H1 (cell line): Measurements from ENCODE around the gene AP1S3. TPM values are rescaled to one million over a fixed set of nuclear protein-coding genes. Genes with fewer than 3 reads are reported as not detected.

Experiments
- CTCF ChIA-PET: fragments of 300-600 bp; sonication (Branson Sonifier 250); formaldehyde crosslinking; loops from one replicate; lab custom pipeline; 2021; ENCODE audit not compliant: partially characterized antibody; lab: Charles Lee
- POLR2A ChIA-PET: fragments of 300-600 bp; sonication (Branson Sonifier 250); formaldehyde crosslinking; loops from one replicate; lab custom pipeline; 2021; ENCODE audit warnings: inconsistent platforms; ENCODE audit not compliant: partially characterized antibody; lab: Charles Lee
- DNase-seq, 2 experiments: peaks; one replicate each; pipeline versions ENCODE4 v3.0.0 to v3.0.0-alpha.2; 2010 to 2022; ENCODE audit warnings: low spot score in 2 of 2, low read depth in 1 of 2, mixed read lengths in 1 of 2
- FAIRE-seq: peaks from 2 replicates; lab custom pipeline; 2011; peaks lifted over from hg19 to GRCh38; lab: Jason Lieb, UNC
- H2AFZ ChIP-seq: 2 replicates; pipeline ENCODE4 v1.8.1; 2012; ENCODE audit warnings: low read length, inconsistent platforms
- H2AK5ac ChIP-seq: 2 replicates; pipeline ENCODE4 v1.6.1; 2013; ENCODE audit warnings: low read depth, low read length
- H2BK120ac ChIP-seq: replicated peaks from 2 replicates; pipeline ENCODE3; 2013; ENCODE audit warnings: low read depth, low read length, inconsistent platforms
- H2BK12ac ChIP-seq: 2 replicates; pipeline ENCODE4 v1.6.1; 2013; ENCODE audit warnings: low read depth, low read length
- H2BK15ac ChIP-seq: 2 replicates; pipeline ENCODE4 v1.6.1; 2013; ENCODE audit warnings: low read length
- H2BK20ac ChIP-seq: 2 replicates; pipeline ENCODE4 v1.6.1; 2013; ENCODE audit warnings: low read length
- H2BK5ac ChIP-seq: 2 replicates; pipeline ENCODE4 v1.6.1; 2013; ENCODE audit warnings: low read depth, low read length
- H3K14ac ChIP-seq: 2 replicates; pipeline ENCODE4 v1.6.1; 2013; ENCODE audit warnings: inconsistent platforms; ENCODE audit not compliant: insufficient read length
- H3K18ac ChIP-seq: 2 replicates; pipeline ENCODE4 v1.6.1; 2013; ENCODE audit warnings: low read length; ENCODE audit errors: extremely low read depth
- H3K23ac ChIP-seq: 2 replicates; pipeline ENCODE4 v1.6.1; 2013; ENCODE audit warnings: inconsistent platforms; ENCODE audit not compliant: insufficient read length
- H3K23me2 ChIP-seq: 2 replicates; pipeline ENCODE4 v1.6.1; 2013; ENCODE audit warnings: low read depth, low read length
- H3K27ac ChIP-seq: 2 replicates; pipeline ENCODE4 v1.6.1; 2011; ENCODE audit warnings: low read depth, low read length, inconsistent platforms
- H3K27me3 ChIP-seq, 4 experiments: replicated peaks in 1 of 4; 1 replicate in 1 of 4; 2 replicates in 3 of 4; pipeline versions ENCODE4 v1.6.1 to v1.8.1; 2011 to 2013; ENCODE audit warnings: low read length in 3 of 4, mild to moderate bottlenecking in 3 of 4, inconsistent platforms in 2 of 4, mixed read lengths in 2 of 4, moderate library complexity in 1 of 4; ENCODE audit not compliant: control insufficient read depth in 3 of 4, insufficient read depth in 3 of 4; ENCODE audit errors: extremely low read depth in 1 of 4
- H3K36me3 ChIP-seq, 4 experiments: 2 replicates each; pipeline versions ENCODE4 v1.6.1 to v1.8.1; 2011 to 2013; ENCODE audit warnings: mild to moderate bottlenecking in 4 of 4, low read length in 3 of 4, moderate library complexity in 2 of 4, control low read depth in 1 of 4, inconsistent platforms in 1 of 4; ENCODE audit not compliant: insufficient read depth in 4 of 4, control insufficient read depth in 2 of 4
- H3K4ac ChIP-seq: replicated peaks from 2 replicates; pipeline ENCODE3; 2013; ENCODE audit warnings: low read length, low read depth, mixed read lengths, inconsistent platforms; ENCODE audit not compliant: insufficient read length
- H3K4me1 ChIP-seq, 4 experiments: replicated peaks in 1 of 4; 1 replicate in 1 of 4; 2 replicates in 3 of 4; pipeline versions ENCODE4 v1.6.1 to v1.8.1; 2011 to 2013; ENCODE audit warnings: low read length in 3 of 4, inconsistent platforms in 2 of 4, mixed read lengths in 1 of 4; ENCODE audit not compliant: insufficient read depth in 4 of 4, control insufficient read depth in 3 of 4
- H3K4me2 ChIP-seq, 2 experiments: 2 replicates each; pipeline versions ENCODE4 v1.6.1 to v1.8.1; 2011 to 2013; ENCODE audit warnings: low read depth in 2 of 2, low read length in 2 of 2, control low read depth in 1 of 2, inconsistent platforms in 1 of 2, mild to moderate bottlenecking in 1 of 2; ENCODE audit not compliant: insufficient read depth in 1 of 2
- H3K4me3 ChIP-seq, 4 experiments: fragments of 200-600, 300-600 bp in 1 of 4; sonication (generic), shearing (Covaris generic), sonication (Bioruptor Twin) in 1 of 4; 2 replicates each; pipeline versions ENCODE4 v1.5.1 to v1.8.1; 2011 to 2016; ENCODE audit warnings: low read length in 4 of 4, low read depth in 3 of 4, control low read depth in 2 of 4, inconsistent platforms in 2 of 4, mild to moderate bottlenecking in 2 of 4, mixed read lengths in 1 of 4, moderate library complexity in 1 of 4; ENCODE audit not compliant: insufficient read depth in 2 of 4; ENCODE audit errors: extremely low read depth in 1 of 4
- H3K56ac ChIP-seq: replicated peaks from 2 replicates; pipeline ENCODE3; 2013; ENCODE audit warnings: low read depth, mild to moderate bottlenecking, mixed read lengths, low read length, inconsistent platforms; ENCODE audit not compliant: insufficient read length
- H3K79me1 ChIP-seq: 2 replicates; pipeline ENCODE4 v1.6.1; 2013; ENCODE audit warnings: low read depth, low read length, control low read depth
- H3K79me2 ChIP-seq, 2 experiments: 2 replicates each; pipeline versions ENCODE4 v1.6.1 to v1.8.1; 2012 to 2013; ENCODE audit warnings: low read length in 2 of 2, mild to moderate bottlenecking in 2 of 2, inconsistent platforms in 1 of 2; ENCODE audit not compliant: insufficient read depth in 2 of 2, control insufficient read depth in 1 of 2
- H3K9ac ChIP-seq, 4 experiments: replicated peaks in 1 of 4; 1 replicate in 1 of 4; 2 replicates in 3 of 4; pipeline versions ENCODE4 v1.6.1 to v1.8.1; 2011 to 2013; ENCODE audit warnings: low read depth in 3 of 4, low read length in 3 of 4, control low read depth in 2 of 4, mild to moderate bottlenecking in 2 of 4, moderate library complexity in 2 of 4, inconsistent platforms in 1 of 4; ENCODE audit errors: extremely low read depth in 1 of 4
- H3K9me3 ChIP-seq, 2 experiments: 2 replicates each; pipeline versions ENCODE4 v1.6.1 to v1.8.1; 2012 to 2013; ENCODE audit warnings: mild to moderate bottlenecking in 2 of 2, moderate library complexity in 2 of 2, control low read depth in 1 of 2, inconsistent platforms in 1 of 2, low read depth in 1 of 2, low read length in 1 of 2, mixed read lengths in 1 of 2; ENCODE audit not compliant: insufficient read depth in 2 of 2
- H4K20me1 ChIP-seq, 2 experiments: replicated peaks in 1 of 2; 2 replicates each; pipeline versions ENCODE3 to v1.8.1; 2011 to 2013; ENCODE audit warnings: inconsistent platforms in 2 of 2, low read length in 2 of 2, mild to moderate bottlenecking in 1 of 2; ENCODE audit not compliant: insufficient read depth in 2 of 2, control insufficient read depth in 1 of 2
- H4K5ac ChIP-seq: 2 replicates; pipeline ENCODE4 v1.6.1; 2013; ENCODE audit warnings: low read length, low read depth, mixed read lengths, inconsistent platforms; ENCODE audit not compliant: insufficient read length
- H4K8ac ChIP-seq: 2 replicates; pipeline ENCODE4 v1.8.0; 2013; ENCODE audit warnings: mild to moderate bottlenecking, moderate library complexity, low read length, inconsistent platforms; ENCODE audit not compliant: insufficient read depth; ENCODE audit errors: extremely low read depth
- H4K91ac ChIP-seq: replicated peaks from 2 replicates; pipeline ENCODE3; 2013; ENCODE audit warnings: low read length, mixed read lengths, inconsistent platforms; ENCODE audit not compliant: insufficient read length
- BRCA1 ChIP-seq: IDR thresholded peaks from 2 replicates; pipeline ENCODE4 v1.6.1; 2012; ENCODE audit warnings: low read depth, low read length, improper control_type of control experiment
- GTF2F1 ChIP-seq: IDR thresholded peaks from 2 replicates; pipeline ENCODE4 v1.6.1; 2012; ENCODE audit warnings: low read depth, low read length, improper control_type of control experiment, borderline replicate concordance
- SP2 ChIP-seq: IDR thresholded peaks from 2 replicates; pipeline ENCODE4 v1.6.1; 2012; ENCODE audit warnings: mild to moderate bottlenecking, low read length, inconsistent platforms
- TAF7 ChIP-seq: optimal IDR thresholded peaks from 2 replicates; pipeline ENCODE3; 2011; ENCODE audit warnings: low read depth, mild to moderate bottlenecking, inconsistent platforms, low read length, moderate library complexity, borderline replicate concordance
- TEAD4 ChIP-seq: IDR thresholded peaks from 2 replicates; pipeline ENCODE4 v1.6.1; 2012; ENCODE audit warnings: low read depth, low read length, inconsistent platforms, mixed read lengths
- YY1 ChIP-seq: IDR thresholded peaks from 2 replicates; pipeline ENCODE4 v1.6.1; 2011; ENCODE audit warnings: low read depth, mild to moderate bottlenecking, low read length
- WGBS, 2 experiments: shearing (Covaris generic) in 1 of 2; methylation state at CpG; one replicate each; pipeline versions ENCODE4 v1.1.6 to v1.1.7; 2013 to 2015; ENCODE audit warnings: low lambda C conversion rate in 2 of 2, mixed read lengths in 2 of 2, inconsistent platforms in 1 of 2, low coverage in 1 of 2, missing lambda C conversion rate in 1 of 2; ENCODE audit not compliant: insufficient replicate concordance in 2 of 2, insufficient coverage in 1 of 2, insufficient read length in 1 of 2; ENCODE audit errors: extremely low coverage in 1 of 2, missing lambda C conversion rate in 1 of 2; 5-methylcytosine and 5-hydroxymethylcytosine counted together
- polyA plus RNA-seq, 7 experiments: library from polyadenylated mRNA; depleted of rRNA in 3 of 7; stranded (reverse) in 5 of 7; unstranded in 2 of 7; fragments of >200 nt in 5 of 7; fragments of 200-250 nt in 2 of 7; gene quantifications; 1 replicate in 5 of 7; 2 replicates in 1 of 7; 4 replicates in 1 of 7; pipeline versions ENCODE4 v1.2.1 to v1.2.3, GENCODE V29; 2011 to 2013; ENCODE audit warnings: missing spikeins in 2 of 7, mixed read lengths in 2 of 7
- total RNA-seq: library from RNA; stranded (reverse); fragmentation: NEBNext Ultra II Directional; extraction: Animal tissue kit (Norgen Biotek cat#: 25700); gene quantifications from 2 replicates; pipeline ENCODE4 v1.2.1, GENCODE V29; 2021
- TF ChIP-seq, protein P1 (sequence below): IDR thresholded peaks from 2 replicates; pipeline ENCODE4 v1.6.1; 2011; ENCODE audit warnings: low read length, improper control_type of control experiment

The AP1S3 gene
- total and polyA plus RNA-seq, 2 of the 8 experiments (the other 6 are each of a cell fraction or from before 2014, with no cell fraction given): 3.9 to 20.2 TPM

DNA sequence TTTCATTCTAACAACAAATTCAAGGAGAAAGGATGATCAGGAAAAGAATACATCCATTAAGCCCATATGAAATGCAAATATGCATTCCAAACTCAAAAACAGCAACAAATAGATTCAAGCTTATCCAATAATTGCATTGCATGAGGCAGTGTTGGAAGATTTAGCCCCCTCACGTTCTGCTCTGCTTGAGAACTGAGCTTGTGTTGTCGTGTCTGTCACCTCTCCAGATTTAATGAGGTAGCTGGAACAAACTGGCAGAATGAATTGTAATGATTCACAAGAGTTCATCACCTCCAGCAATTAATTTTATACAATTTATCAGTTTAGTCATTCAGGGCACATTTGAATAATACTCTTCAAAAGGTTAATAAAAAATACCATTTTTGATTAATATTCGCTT, 54.8 kb downstream of the AP1S3 start:
- H2AK5ac ChIP-seq: no peak overlapping the region

More for the DNA sequence above, 54.8 kb downstream of the AP1S3 start:
- TF ChIP-seq SP2 (no peak), TEAD4 (no peak), GTF2F1 (no peak), BRCA1 (no peak), TAF7 (no peak), YY1 (no peak)
- TF ChIP-seq, protein P1, sequence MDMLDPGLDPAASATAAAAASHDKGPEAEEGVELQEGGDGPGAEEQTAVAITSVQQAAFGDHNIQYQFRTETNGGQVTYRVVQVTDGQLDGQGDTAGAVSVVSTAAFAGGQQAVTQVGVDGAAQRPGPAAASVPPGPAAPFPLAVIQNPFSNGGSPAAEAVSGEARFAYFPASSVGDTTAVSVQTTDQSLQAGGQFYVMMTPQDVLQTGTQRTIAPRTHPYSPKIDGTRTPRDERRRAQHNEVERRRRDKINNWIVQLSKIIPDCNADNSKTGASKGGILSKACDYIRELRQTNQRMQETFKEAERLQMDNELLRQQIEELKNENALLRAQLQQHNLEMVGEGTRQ: no peak
- Histone ChIP-seq H3K27me3 (no peaks in the 10 kb centered on the region), H3K4ac (no peak overlapping the region), H2BK120ac (no peak overlapping the region), H3K14ac (no peak overlapping the region), H3K79me2 (peaks cover 0 to 8% of the 10 kb centered on the region in 2 experiments; a peak in 1 of 4 replicates), H3K56ac (no peak overlapping the region), H3K4me1 (peaks cover 0 to 5% (median 3%) of the 10 kb centered on the region in 4 experiments; a peak in 2 of 7 replicates), H2BK12ac (no peak overlapping the region), H3K4me3 (no peak overlapping the region), H3K18ac (no peak overlapping the region), H3K4me2 (no peak overlapping the region), H4K5ac (no peak overlapping the region), H3K9me3 (no peaks in the 10 kb centered on the region), H3K9ac (no peak overlapping the region), H3K36me3 (no peaks in the 10 kb centered on the region), H2AFZ (no peak overlapping the region), H2BK5ac (no peak overlapping the region), H3K79me1 (0 out of 2 replicates have a peak, but pooled peaks cover under 1% of the 10 kb centered on the region), H2BK15ac (no peak overlapping the region), H3K23me2 (no peaks in the 10 kb centered on the region), H3K27ac (no peak overlapping the region), H3K23ac (no peak overlapping the region), H4K20me1 (no peaks in the 10 kb centered on the region), H4K91ac (no peak overlapping the region), H2BK20ac (no peak overlapping the region), H4K8ac (no peak overlapping the region)
- FAIRE-seq (no peak), DNase-seq (no peak)
- WGBS, 2 experiments: 97% methylated on average over 3 of the region's 3 CpGs; no CpG with 5 or more reads in 1 of the 2 experiments
- POLR2A ChIA-PET: no interaction called here
- CTCF ChIA-PET: interaction anchor here (0.7 to 1.9 kb wide), 6 partner anchors 15 to 140 kb away, joined by 3 to 10 read pairs (median 4); no protein-coding TSS in a partner anchor
